ENCODE results near the gene CSTF3.
"Not testable (repeated sequence)": the region's sequence is repeated elsewhere in the genome, so short reads cannot be mapped to it uniquely, and the experiment has no call there.

Gene CSTF3

GRCh38 chr11:33177676-33178336 is 16.5 kb upstream of the CSTF3 start:
- no peak for DNase-seq (ENCODE audit: low read depth)
- TF ChIP-seq CTCF (IDR thresholded peaks at IDR 0.05; ENCODE audit: low read depth, low read length, missing control alignments): no peak
- no peak overlapping the region for H3K4me3 ChIP-seq (ENCODE audit: low read depth, low read length)

- not testable (repeated sequence) for H3K4me3 ChIP-seq (ENCODE audit: low read depth, low read length); DNase-seq (ENCODE audit: low read depth)
These were observed 15.5 kb upstream of the CSTF3 start for GRCh38 chr11:33176760-33177159.

GRCh38 chr11:33172996-33173395 is 11.7 kb upstream of the CSTF3 start:
- no peak for TF ChIP-seq CTCF (IDR thresholded peaks at IDR 0.05; ENCODE audit: low read depth, low read length, missing control alignments)
- no peak for DNase-seq (ENCODE audit: low read depth)
- no peak overlapping the region for H3K4me3 ChIP-seq (ENCODE audit: low read depth, low read length)

GRCh38 chr11:33172345-33172744 is 11.1 kb upstream of the CSTF3 start:
- no peak for DNase-seq (ENCODE audit: low read depth)
- no peak overlapping the region for H3K4me3 ChIP-seq (ENCODE audit: low read depth, low read length)
- no peak for TF ChIP-seq CTCF (IDR thresholded peaks at IDR 0.05; ENCODE audit: low read depth, low read length, missing control alignments)

GRCh38 chr11:33171251-33171650 is 10.0 kb upstream of the CSTF3 start:
- TF ChIP-seq CTCF (IDR thresholded peaks at IDR 0.05; ENCODE audit: low read depth, low read length, missing control alignments): no peak
- DNase-seq (ENCODE audit: low read depth): no peak
- H3K4me3 ChIP-seq (ENCODE audit: low read depth, low read length): no peak overlapping the region

GRCh38 chr11:33168709-33169200 is 7.5 kb upstream of the CSTF3 start:
- no peak for TF ChIP-seq CTCF (IDR thresholded peaks at IDR 0.05; ENCODE audit: low read depth, low read length, missing control alignments)
- DNase-seq (ENCODE audit: low read depth): no peak
- H3K4me3 ChIP-seq (ENCODE audit: low read depth, low read length): no peak overlapping the region

GRCh38 chr11:33162831-33163230 is 1.6 kb upstream of the CSTF3 start:
- no peak for DNase-seq (ENCODE audit: low read depth)
- H3K4me3 ChIP-seq (ENCODE audit: low read depth, low read length): no peak overlapping the region
- no peak for TF ChIP-seq CTCF (IDR thresholded peaks at IDR 0.05; ENCODE audit: low read depth, low read length, missing control alignments)

Measured in GM12864 (cell line).